ENCODE measurements around the gene SLC6A19.

SLC6A19 gene

DNA sequence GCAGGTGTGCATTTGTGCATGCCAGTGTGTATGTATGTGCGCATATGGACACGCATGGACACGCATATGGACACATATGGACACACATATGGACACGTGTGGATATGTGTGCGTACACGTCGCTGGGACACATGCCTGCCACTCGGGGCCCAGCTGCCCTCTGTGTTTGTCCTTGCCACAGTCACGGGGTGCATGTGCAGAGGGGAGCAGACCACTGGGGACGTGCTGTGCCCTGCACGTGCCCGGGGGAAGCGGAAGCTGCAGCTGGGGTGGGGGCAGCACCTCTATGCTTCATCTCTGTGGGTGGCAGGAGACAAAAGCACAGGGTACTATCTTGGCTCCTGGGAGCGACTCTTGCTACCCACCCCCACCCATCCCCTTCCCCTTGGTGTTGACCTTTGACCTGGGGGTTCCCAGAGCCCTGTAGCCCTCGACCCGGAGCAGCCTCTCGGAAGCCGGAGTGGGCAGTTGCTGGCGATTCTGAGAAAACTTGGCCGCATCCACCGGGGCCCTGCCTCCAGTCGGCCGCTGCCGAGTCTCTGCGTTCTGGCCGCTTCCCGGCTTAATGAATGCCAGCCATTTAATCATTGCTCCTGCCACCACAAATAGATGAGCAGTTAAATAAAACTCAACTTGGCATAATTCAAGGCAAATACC lies 21.4 kb downstream of the SLC6A19 start:
- no peaks in the 10 kb centered on the region for H3K79me2 ChIP-seq (ENCODE audit: insufficient read depth, low read length)
- H2AFZ ChIP-seq (ENCODE audit: low read depth, low read length, severe bottlenecking) = no peak overlapping the region
- H3K4me2 ChIP-seq (ENCODE audit: low read depth, low read length, poor library complexity, severe bottlenecking) = no peak overlapping the region
- no peaks in the 10 kb centered on the region for H3K9me3 ChIP-seq (ENCODE audit: insufficient read depth, low read length)
- no peak overlapping the region for H3K9ac ChIP-seq (ENCODE audit: low read length)
- H3K27ac ChIP-seq (ENCODE audit: low read depth, low read length) = no peak overlapping the region
- TF ChIP-seq, protein P1, sequence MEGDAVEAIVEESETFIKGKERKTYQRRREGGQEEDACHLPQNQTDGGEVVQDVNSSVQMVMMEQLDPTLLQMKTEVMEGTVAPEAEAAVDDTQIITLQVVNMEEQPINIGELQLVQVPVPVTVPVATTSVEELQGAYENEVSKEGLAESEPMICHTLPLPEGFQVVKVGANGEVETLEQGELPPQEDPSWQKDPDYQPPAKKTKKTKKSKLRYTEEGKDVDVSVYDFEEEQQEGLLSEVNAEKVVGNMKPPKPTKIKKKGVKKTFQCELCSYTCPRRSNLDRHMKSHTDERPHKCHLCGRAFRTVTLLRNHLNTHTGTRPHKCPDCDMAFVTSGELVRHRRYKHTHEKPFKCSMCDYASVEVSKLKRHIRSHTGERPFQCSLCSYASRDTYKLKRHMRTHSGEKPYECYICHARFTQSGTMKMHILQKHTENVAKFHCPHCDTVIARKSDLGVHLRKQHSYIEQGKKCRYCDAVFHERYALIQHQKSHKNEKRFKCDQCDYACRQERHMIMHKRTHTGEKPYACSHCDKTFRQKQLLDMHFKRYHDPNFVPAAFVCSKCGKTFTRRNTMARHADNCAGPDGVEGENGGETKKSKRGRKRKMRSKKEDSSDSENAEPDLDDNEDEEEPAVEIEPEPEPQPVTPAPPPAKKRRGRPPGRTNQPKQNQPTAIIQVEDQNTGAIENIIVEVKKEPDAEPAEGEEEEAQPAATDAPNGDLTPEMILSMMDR (IDR thresholded peaks at IDR 0.05; ENCODE audit: insufficient read depth, low read length, poor library complexity, severe bottlenecking) = no peak
- TF ChIP-seq EZH2phosphoT487 (conservative IDR thresholded peaks at IDR 0.05; ENCODE audit: low read length) = no peak
- no peaks in the 10 kb centered on the region for H4K20me1 ChIP-seq (ENCODE audit: low read depth, low read length)
- no peaks in the 10 kb centered on the region for H3K27me3 ChIP-seq (ENCODE audit: low read length)
- H3K4me3 ChIP-seq (ENCODE audit: insufficient read depth, low read length, poor library complexity, severe bottlenecking) = no peak overlapping the region
- no peaks in the 10 kb centered on the region for H3K36me3 ChIP-seq (ENCODE audit: low read length)
- H3K9me2 ChIP-seq (replicated peaks; ENCODE audit: insufficient read depth, low read length) = no peaks in the 10 kb centered on the region
- H3F3A ChIP-seq (ENCODE audit: insufficient read depth) = no peaks in the 10 kb centered on the region

- Histone ChIP-seq H3K36me3 (ENCODE audit: low read length) (no peaks in the 10 kb centered on the region), H3K4me3 (ENCODE audit: insufficient read depth, low read length, poor library complexity, severe bottlenecking) (no peak overlapping the region), H3K79me2 (ENCODE audit: insufficient read depth, low read length) (no peaks in the 10 kb centered on the region), H3K9me2 (replicated peaks; ENCODE audit: insufficient read depth, low read length) (no peaks in the 10 kb centered on the region), H3K9me3 (ENCODE audit: insufficient read depth, low read length) (no peaks in the 10 kb centered on the region), H3K4me2 (ENCODE audit: low read depth, low read length, poor library complexity, severe bottlenecking) (no peak overlapping the region), H3K27ac (ENCODE audit: low read depth, low read length) (no peak overlapping the region), H3F3A (ENCODE audit: insufficient read depth) (no peaks in the 10 kb centered on the region), H4K20me1 (ENCODE audit: low read depth, low read length) (no peaks in the 10 kb centered on the region), H3K9ac (ENCODE audit: low read length) (no peak overlapping the region), H3K27me3 (ENCODE audit: low read length) (no peaks in the 10 kb centered on the region), H2AFZ (ENCODE audit: low read depth, low read length, severe bottlenecking) (no peak overlapping the region)
- TF ChIP-seq, protein P1 (IDR thresholded peaks at IDR 0.05; ENCODE audit: insufficient read depth, low read length, poor library complexity, severe bottlenecking) = no peak
- TF ChIP-seq EZH2phosphoT487 (conservative IDR thresholded peaks at IDR 0.05; ENCODE audit: low read length) = no peak
Observed at GRCh38 chr5:1223278-1223670, 21.9 kb downstream of the SLC6A19 start.

GRCh38 chr5:1224631-1225030 lies 23.2 kb downstream of the SLC6A19 start:
- H3K9me2 ChIP-seq (replicated peaks; ENCODE audit: insufficient read depth, low read length) = no peaks in the 10 kb centered on the region
- no peak overlapping the region for H3K4me3 ChIP-seq (ENCODE audit: insufficient read depth, low read length, poor library complexity, severe bottlenecking)
- H3K9me3 ChIP-seq (ENCODE audit: insufficient read depth, low read length) = no peaks in the 10 kb centered on the region
- no peak overlapping the region for H3K9ac ChIP-seq (ENCODE audit: low read length)
- TF ChIP-seq, protein P1 (IDR thresholded peaks at IDR 0.05; ENCODE audit: insufficient read depth, low read length, poor library complexity, severe bottlenecking) = no peak
- TF ChIP-seq EZH2phosphoT487 (conservative IDR thresholded peaks at IDR 0.05; ENCODE audit: low read length) = no peak
- no peaks in the 10 kb centered on the region for H3K36me3 ChIP-seq (ENCODE audit: low read length)
- no peak overlapping the region for H3K27ac ChIP-seq (ENCODE audit: low read depth, low read length)
- no peak overlapping the region for H2AFZ ChIP-seq (ENCODE audit: low read depth, low read length, severe bottlenecking)
- H3F3A ChIP-seq (ENCODE audit: insufficient read depth) = no peaks in the 10 kb centered on the region
- no peaks in the 10 kb centered on the region for H3K27me3 ChIP-seq (ENCODE audit: low read length)
- H4K20me1 ChIP-seq (ENCODE audit: low read depth, low read length) = no peaks in the 10 kb centered on the region
- no peaks in the 10 kb centered on the region for H3K79me2 ChIP-seq (ENCODE audit: insufficient read depth, low read length)
- H3K4me2 ChIP-seq (ENCODE audit: low read depth, low read length, poor library complexity, severe bottlenecking) = no peak overlapping the region

Measured in SU-DHL-6 (cell line).